Measurements from ENCODE around the gene PRKG1. TPM values are rescaled to one million over a fixed set of nuclear protein-coding genes. Genes with fewer than 3 reads are reported as not detected.

PRKG1 gene
- total RNA-seq, 1 experiment from 2014 or later = 0.09 TPM

- H3K27me3 Mint-ChIP-seq (ENCODE audit: insufficient read depth, unreplicated experiment) = peaks cover 7% of the 10 kb centered on the region
- Histone ChIP-seq H3K4me1 (no peaks in the 10 kb centered on the region), H3K4me3 (ENCODE audit: low read depth, low read length) (no peak overlapping the region), H3K9me3 (no peaks in the 10 kb centered on the region), H3K36me3 (ENCODE audit: control insufficient read depth, insufficient read depth, low read length) (no peaks in the 10 kb centered on the region), H3K27me3 (replicated peaks; ENCODE audit: control insufficient read depth, insufficient read depth, low read length) (no peaks in the 10 kb centered on the region)
- no TSS peak for BruUV-seq (replicated peaks)
- no peak for TF ChIP-seq CTCF (IDR thresholded peaks at IDR 0.05; ENCODE audit: insufficient read depth in 1 of 2, low read depth in 1 of 2, low read length in 1 of 2, severe bottlenecking in 1 of 2, unreplicated experiment in 1 of 2)
- no peak for DNase-seq
- POLR2A ChIA-PET = no interaction called here
- CTCF ChIA-PET = no interaction called here
- no peaks in the 10 kb centered on the region for H3K36me3 Mint-ChIP-seq (ENCODE audit: insufficient read depth, unreplicated experiment)
- H3K4me1 Mint-ChIP-seq (ENCODE audit: low read depth, unreplicated experiment) = no peaks in the 10 kb centered on the region
- H3K4me3 Mint-ChIP-seq (ENCODE audit: unreplicated experiment) = no peak overlapping the region
- H3K9me3 Mint-ChIP-seq (ENCODE audit: unreplicated experiment) = no peaks in the 10 kb centered on the region
- no peak overlapping the region for H3K27ac Mint-ChIP-seq (ENCODE audit: unreplicated experiment)
- intact Hi-C loops (cut with micrococcal nuclease; ENCODE audit: unreplicated experiment) = no loop called here
Measured at GRCh38 chr10:51384971-51385370, 310.7 kb downstream of the PRKG1 start.

DNA sequence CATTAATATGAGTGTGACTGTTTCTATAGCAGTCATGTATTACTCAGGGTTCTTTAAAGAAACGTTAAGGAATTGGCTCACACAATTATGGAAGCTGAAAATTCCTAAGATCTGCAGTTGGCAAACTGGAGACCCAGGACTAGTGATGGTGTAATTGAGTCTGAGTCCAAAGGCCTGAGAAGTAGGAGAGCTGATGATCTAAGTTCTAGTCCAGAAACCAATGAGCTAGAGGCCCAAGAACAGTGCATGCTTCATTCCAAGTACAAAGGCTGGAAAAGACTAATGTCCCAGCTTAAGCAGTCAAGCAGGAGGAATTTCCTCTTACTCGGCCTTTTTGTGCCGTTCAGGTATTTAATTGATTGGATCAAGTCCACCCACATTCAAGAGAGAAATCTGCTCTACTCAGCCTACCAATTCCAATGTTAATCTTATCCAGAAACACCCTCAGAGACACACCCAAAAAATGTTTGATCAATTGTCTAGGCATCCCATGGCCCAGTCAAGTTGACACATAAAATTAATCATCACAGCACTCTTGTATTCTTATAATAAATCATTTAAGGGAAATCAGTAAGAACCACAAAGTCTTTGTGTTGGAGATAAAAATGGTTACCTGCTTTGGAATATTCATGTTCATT is 312.1 kb downstream of the PRKG1 start:
- no peak for DNase-seq

More for the DNA sequence above, 312.1 kb downstream of the PRKG1 start:
- Histone ChIP-seq H3K4me3 (ENCODE audit: low read depth, low read length) (no peak overlapping the region), H3K36me3 (ENCODE audit: control insufficient read depth, insufficient read depth, low read length) (no peaks in the 10 kb centered on the region), H3K27me3 (replicated peaks; ENCODE audit: control insufficient read depth, insufficient read depth, low read length) (no peaks in the 10 kb centered on the region), H3K9me3 (no peaks in the 10 kb centered on the region), H3K4me1 (no peaks in the 10 kb centered on the region)
- intact Hi-C loops (cut with micrococcal nuclease; ENCODE audit: unreplicated experiment) = no loop called here
- no peaks in the 10 kb centered on the region for H3K36me3 Mint-ChIP-seq (ENCODE audit: insufficient read depth, unreplicated experiment)
- H3K4me3 Mint-ChIP-seq (ENCODE audit: unreplicated experiment) = no peak overlapping the region
- H3K27me3 Mint-ChIP-seq (ENCODE audit: insufficient read depth, unreplicated experiment) = peaks cover 7% of the 10 kb centered on the region
- BruUV-seq (replicated peaks) = no TSS peak
- ChIA-PET CTCF (no interaction called here), POLR2A (no interaction called here)
- no peaks in the 10 kb centered on the region for H3K4me1 Mint-ChIP-seq (ENCODE audit: low read depth, unreplicated experiment)
- H3K9me3 Mint-ChIP-seq (ENCODE audit: unreplicated experiment) = no peaks in the 10 kb centered on the region
- H3K27ac Mint-ChIP-seq (ENCODE audit: unreplicated experiment) = no peak overlapping the region
- TF ChIP-seq CTCF (IDR thresholded peaks at IDR 0.05; ENCODE audit: insufficient read depth in 1 of 2, low read depth in 1 of 2, low read length in 1 of 2, severe bottlenecking in 1 of 2, unreplicated experiment in 1 of 2) = no peak

Data from Caco-2 (cell line).